ENCODE data around the gene STOML2.
A peak's percentile ranks its signal among the peaks of the same experiment; 100 is the strongest.

The STOML2 gene

DNA sequence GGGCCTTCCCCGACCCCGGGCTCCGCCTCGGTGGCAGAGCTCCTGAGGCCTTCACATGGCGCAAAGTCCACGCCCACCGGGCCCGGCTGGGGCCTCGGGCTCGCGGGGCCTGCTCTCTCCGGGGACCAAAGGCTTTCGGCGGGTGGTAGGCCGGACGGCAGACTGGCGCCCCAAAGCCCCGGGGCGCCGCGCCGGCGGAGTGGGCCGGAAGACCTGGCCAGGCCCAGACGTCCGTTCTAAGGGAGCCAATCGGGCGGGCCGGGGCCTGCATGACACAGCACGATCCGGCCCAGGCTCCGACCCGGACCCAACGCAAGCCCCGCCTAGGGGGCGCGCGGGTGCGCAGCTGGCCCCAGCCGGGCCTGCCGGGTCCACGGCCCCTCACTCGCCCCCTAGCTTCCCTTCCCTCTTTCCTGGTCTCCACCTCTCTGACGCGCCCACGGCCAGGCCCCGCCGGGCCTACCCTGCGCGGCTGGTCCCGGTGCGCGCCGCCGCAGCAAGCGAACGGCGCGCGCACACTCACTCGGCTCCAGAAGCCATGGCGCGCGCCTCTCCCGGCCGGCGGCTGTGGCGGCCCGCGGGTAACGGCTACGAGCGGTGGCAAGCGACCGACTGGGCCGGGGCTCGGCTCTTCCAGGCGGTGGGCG lies 31.0 kb downstream of the STOML2 start:
- peak; percentile 83 for DNase-seq

DNA sequence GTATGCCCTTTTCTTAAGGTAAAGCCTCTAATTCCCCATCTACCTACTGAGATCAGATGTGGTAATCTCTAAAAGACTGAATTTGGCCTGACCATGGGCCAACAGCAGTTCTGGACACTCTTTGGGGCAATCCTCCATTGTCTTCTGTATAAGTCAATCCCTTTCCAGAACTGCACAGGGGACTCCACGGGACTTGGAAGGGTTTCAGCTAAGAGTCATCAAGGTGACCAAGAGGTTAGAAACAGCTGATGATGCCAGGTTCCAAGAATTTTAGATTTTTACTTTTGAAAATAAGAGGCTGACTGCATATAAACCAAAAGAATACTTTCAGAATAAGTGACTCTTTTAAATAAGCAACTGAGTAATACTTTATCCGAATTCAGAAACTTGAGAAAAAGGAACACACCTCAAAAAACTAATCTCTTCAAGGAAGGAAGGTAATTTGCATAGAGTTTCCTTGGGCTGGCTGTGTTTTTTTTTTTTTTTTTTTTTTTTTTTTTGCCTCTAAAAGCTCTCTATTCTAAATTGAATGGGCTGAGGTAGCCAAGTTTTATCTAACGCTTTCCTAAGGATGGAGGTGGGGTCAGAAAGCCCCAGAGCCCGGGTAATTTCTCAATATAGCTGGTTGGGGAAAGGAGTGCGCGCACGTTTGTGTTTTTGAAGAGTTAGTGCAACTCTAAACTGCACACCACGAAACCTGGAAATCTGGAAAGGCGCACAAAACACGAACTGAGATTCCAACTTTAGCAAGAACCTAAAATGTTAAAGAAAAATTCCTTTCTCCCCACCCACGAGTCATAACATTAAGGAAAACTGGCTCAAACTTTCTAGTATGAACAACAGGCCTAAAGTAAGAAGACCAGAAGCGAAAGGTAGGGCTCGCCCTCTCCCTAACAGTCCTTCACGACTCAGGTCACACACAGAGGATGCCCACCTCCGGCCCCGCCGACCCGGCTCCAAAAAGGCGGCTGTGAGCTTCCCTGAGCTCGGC lies 31.8 kb downstream of the STOML2 start:
- DNase-seq: no peak

DNA sequence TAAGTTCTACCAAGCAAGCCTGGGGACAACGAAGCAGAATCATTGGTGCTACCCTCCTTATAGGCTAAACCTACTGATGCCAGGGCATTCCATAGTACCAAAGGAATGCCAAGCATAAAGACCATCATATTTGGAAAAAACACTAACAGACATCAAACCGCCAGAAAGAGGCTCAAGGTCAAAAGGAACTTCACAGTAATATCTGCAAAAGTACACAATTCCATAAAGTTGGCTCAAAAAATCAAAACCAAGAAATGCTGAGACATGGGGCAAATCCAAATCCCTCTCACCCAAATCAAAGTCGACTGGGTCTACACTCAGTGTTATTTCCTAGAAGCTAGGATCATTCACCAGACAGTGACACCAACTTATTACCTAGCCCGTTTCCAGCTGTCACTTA lies 33.9 kb downstream of the STOML2 start:
- DNase-seq: no peak

DNA sequence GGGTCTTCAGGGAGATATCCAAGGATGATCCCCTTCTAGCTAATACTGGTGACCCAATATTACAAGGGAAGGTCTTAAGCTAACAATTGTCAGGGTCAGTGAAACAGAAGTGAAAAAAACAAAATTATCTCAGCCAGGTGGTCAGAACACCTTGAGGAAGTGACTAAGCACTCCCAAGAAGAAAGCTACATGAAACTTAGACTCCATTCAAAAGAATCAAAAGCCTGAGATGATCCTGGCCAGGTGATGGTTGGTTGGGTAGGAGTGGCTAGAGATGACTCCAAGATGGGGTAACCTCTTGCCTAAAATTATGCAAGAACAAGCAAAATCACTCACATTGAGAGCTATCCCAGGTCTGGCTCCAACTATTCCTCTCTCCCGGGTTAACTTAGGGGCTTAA lies 35.9 kb downstream of the STOML2 start:
- DNase-seq: no peak

DNA sequence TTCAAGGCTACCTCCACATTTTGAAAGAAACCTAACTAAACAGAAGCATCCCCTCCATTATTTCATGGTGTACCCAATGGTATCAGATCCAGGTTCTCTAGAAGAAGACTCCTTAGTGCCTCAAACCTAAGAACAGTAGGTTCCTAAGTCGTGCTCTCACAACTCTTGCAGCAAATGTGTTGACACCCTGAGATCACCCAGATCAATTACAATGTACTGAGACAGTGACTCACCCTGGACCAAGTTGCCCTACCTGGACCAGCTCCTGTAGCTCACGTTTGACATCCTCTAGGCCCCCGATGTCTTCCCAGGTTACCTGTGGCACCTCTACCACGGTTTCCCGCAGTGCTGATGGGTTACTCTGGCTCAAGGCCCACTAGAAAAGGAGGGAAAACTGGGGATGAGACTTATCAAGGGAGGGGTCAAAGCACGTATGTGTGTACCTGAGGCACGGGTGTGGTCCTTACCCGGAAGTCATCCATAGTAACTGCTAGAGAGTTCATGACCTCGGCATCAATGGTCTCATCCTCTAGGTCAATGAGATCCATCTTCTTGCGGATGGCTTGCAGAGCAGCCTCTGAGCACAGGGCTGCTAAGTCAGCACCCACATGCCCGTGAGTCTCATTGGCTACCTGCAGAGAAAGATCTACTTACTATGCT lies 42.3 kb downstream of the STOML2 start:
- no peak for DNase-seq

DNA sequence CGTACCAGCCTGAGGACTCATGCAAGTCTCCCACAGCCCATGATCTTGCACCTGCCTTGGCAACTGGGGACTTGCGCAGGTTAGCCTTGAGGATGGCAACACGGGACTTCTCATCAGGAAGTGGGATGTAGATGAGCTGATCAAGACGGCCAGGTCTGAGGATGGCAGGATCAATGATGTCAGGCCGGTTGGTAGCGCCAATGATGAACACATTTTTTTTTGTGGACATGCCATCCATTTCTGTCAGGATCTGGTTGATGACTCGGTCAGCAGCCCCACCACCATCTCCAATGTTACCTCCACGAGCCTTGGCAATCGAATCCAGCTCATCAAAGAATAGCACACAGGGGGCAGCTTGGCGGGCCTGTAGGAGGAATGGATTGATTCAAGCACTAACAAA lies 43.5 kb downstream of the STOML2 start:
- DNase-seq: no peak

DNA sequence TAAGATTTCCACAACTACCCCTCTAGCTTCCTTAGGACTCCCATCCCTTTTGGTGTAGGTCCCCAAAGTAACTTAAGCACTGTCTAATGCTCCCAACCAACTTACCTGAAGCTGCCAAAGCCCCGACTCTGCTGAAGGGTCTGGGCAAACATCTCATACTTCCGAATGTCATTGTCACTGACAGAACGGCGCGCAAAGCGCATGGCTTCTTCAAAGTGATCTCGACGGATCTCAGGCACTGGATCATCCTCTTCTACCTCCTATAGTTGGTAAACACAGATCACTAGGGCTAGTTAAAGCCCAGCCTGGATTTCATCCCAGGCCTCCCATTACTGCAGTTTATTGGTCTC lies 45.7 kb downstream of the STOML2 start:
- no peak for DNase-seq

DNA sequence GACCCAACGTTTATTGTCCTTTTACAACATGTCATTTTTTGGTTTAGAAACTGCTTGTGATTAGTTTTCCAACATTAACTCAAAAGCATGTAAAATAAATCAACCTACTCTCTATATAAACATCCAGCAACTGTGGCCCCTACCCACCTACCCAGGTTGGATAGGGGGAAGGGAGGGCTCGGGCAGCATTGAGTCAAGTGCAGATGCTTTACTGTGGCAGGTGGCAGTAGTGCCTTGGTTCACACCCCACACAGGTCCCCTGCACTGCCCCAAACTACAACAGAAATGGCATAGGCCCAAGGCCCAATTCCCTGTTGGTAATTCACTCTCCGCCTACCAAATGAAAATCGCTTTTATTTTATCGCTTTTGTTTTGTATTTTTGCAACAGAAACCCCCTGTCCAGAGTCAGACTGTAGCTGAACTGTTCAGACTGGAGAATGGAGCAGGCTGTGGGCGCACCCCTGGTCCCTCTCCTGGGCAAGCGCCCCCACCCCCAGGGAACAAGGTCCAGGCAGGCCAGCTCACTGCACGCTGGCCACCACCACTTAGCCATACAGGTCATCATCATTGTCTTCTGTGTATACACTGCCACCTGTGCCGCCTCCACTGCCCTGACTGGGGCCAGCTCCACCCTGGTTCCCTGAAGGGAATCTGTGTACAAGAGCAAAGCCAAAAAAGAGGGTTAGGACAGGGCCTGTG lies 46.2 kb downstream of the STOML2 start:
- DNase-seq: no peak

DNA sequence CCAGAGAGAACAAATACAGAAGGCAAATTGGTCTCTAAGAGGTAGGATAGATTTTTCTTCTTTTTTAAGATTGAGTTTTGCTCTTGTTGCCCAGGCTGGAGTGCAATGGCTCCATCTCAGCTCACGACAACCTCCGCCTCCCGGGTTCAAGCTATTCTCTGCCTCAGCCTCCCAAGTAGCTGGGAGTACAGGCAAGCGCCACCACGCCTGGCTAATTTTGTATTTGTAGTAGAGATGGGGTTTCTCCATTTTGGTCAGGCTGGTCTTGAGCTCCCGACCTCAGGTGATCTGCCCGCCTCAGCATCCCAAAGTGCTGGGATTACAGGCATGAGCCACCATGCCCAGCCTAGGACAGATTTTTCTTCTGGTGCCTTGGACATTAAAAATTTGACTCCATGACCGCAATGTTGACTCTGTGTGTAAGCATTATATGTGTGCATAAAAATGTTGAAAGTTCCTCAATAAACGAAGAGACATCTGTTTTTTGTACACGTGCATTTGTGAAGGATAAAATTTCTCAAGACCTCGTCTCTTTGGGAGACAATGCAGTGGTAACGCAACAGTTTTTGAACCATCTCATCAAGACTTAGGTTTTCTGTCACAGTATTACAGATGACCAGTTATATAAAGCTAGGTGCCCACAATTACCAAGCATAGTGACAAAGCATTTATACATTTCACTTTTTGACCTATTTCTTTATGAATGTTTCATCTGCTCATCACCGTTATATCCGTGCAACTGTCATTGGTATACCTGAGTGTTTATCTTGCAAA lies 47.9 kb downstream of the STOML2 start:
- no peak for DNase-seq

DNA sequence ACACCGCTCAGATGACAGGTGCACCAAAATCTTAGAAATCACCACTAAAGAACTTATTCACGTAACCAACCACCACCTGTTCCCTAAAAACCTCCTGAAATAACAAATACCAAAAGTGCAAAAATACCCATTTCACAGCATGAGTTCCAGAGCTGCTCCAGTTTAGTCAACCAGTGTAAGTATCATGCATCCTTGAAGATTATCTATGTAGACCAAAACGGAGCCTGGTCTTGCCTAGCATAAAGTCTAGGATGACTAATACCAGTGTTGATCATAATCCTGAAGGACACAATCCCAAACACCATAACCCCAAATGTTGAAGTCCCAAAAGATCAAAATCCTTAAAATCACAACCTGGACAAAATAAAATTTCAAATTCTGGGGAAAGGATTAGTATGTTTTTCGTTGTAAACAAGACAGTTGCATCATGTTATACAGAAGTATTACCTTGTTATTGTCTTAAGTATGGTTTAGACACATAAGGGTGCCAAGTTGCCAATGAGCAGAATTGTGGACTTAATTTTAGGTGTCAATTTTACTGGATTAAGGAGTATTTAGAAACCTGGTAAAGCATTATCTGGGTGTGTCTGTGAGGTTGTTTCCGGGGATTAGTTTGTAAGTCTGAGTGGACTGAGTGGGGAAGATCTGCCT lies 48.6 kb downstream of the STOML2 start:
- DNase-seq: no peak

DNA sequence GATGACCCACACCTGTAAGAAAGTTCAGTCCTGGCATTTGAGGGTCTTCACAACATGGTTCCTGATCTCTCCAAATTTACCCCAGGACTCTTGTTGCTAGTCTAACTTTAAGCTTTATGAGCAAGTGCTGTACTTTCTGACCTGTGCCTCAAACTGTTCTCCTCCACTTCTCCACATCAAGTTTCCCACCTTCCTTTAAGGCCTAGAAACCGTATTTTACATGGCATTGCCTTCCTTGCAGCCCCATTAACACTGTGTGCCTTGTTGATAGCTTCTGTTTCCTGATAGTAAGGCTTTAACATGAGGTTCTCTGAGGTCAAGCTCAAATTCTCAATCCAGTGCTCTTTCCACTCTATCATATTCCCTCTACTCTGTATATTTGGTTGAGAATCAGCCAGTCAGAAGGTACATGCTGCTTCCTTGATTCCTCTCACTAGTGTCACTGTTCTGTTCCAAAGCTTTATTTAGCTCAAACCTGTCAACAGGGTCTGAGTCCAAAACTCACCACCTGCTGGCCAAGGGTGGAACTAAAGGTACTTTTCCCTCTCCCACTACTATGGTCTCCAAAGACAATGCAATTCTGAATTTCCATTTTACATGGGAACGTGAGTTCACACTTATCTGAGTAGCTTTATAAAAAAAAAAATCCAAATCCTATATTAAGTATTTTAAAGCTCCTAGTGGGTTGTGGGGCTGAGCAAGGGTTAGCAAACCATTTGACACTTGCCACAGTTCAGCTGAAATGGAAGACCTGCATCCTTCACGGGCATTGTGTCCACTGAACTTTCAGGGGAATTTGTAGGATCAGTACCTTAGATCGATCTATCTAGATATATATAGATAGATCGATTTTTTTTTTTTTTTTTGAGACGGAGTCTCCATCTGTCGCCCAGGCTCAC lies 51.6 kb downstream of the STOML2 start:
- peak; percentile 37 for DNase-seq

Measured in CD4-positive, alpha-beta T cell treated with Interleukin-15 for 1 hour (primary cell).